A673 (cell line): ENCODE measurements around the gene ZPR1. TPM values are rescaled to one million over a fixed set of nuclear protein-coding genes. Genes with fewer than 3 reads are reported as not detected.

Experiments used
- BruUV-seq: library from RNA; stranded (reverse); fragments of 400-500 nt; replicated peaks from 2 replicates; lab custom pipeline; 2021; lab: Mats Ljungman, UMichigan
- CTCF ChIA-PET: fragments of 300-600 bp; sonication (Branson Sonifier 250); formaldehyde crosslinking; loops from one replicate; lab custom pipeline; 2022; ENCODE audit warnings: antibody characterized with exemption; lab: Charles Lee
- POLR2A ChIA-PET: fragments of 300-600 bp; sonication (Branson Sonifier 250); formaldehyde crosslinking; loops from one replicate; lab custom pipeline; 2022; ENCODE audit warnings: antibody characterized with exemption; ENCODE audit not compliant: low non-redundant PET; lab: Charles Lee
- DNase-seq: peaks from one replicate; pipeline ENCODE4 v3.0.0-alpha.2; 2015; ENCODE audit warnings: low spot score
- H3K27ac ChIP-seq: fragments of 200-600 bp; sonication (generic); 2 replicates; pipeline ENCODE4 v1.5.1; 2016; ENCODE audit warnings: mixed run types, low read depth, mild to moderate bottlenecking, mixed read lengths, antibody characterized with exemption, low read length; ENCODE audit not compliant: poor library complexity, severe bottlenecking
- H3K27me3 ChIP-seq: fragments of 200-600 bp; sonication (generic); replicated peaks from 2 replicates; pipeline ENCODE4 v1.6.1; 2017; ENCODE audit warnings: mixed run types, low read depth, mild to moderate bottlenecking, mixed read lengths, antibody characterized with exemption, low read length; ENCODE audit not compliant: insufficient read depth, poor library complexity
- H3K36me3 ChIP-seq: fragments of 200-600 bp; sonication (generic); 2 replicates; pipeline ENCODE4 v1.6.1; 2016; ENCODE audit warnings: mixed run types, mild to moderate bottlenecking, mixed read lengths, antibody characterized with exemption, low read length; ENCODE audit not compliant: insufficient read depth, poor library complexity, severe bottlenecking
- H3K4me1 ChIP-seq: fragments of 200-600 bp; sonication (generic); 2 replicates; pipeline ENCODE4 v1.6.1; 2017; ENCODE audit warnings: mixed run types, mild to moderate bottlenecking, mixed read lengths, antibody characterized with exemption, low read length; ENCODE audit not compliant: insufficient read depth, poor library complexity, severe bottlenecking
- H3K4me3 ChIP-seq: fragments of 200-600 bp; sonication (generic); 2 replicates; pipeline ENCODE4 v1.5.1; 2016; ENCODE audit warnings: low read depth, mixed run types, mild to moderate bottlenecking, mixed read lengths, low read length; ENCODE audit not compliant: poor library complexity, severe bottlenecking
- H3K9me3 ChIP-seq: fragments of 200-600 bp; sonication (generic); 2 replicates; pipeline ENCODE4 v1.6.1; 2016; ENCODE audit warnings: mixed run types, low read depth, mild to moderate bottlenecking, mixed read lengths, antibody characterized with exemption, low read length; ENCODE audit not compliant: poor library complexity, severe bottlenecking
- EZH2 ChIP-seq: fragments of 200-600 bp; sonication (generic); IDR thresholded peaks from 2 replicates; pipeline ENCODE4 v1.6.1; 2017; ENCODE audit warnings: borderline replicate concordance, low read depth, mild to moderate bottlenecking, mixed read lengths, antibody characterized with exemption, low read length; ENCODE audit not compliant: poor library complexity, severe bottlenecking
- intact Hi-C: fragments of 100-400 bp; cut with micrococcal nuclease; formaldehyde crosslinking; loops from one replicate; pipeline ENCODE4 v1.10.0; 2022; ENCODE audit not compliant: unreplicated experiment
- total RNA-seq: library from RNA; stranded (reverse); gene quantifications from 2 replicates; pipeline ENCODE4 v1.2.3, GENCODE V29; 2021
- TF ChIP-seq, protein P1 (sequence below): fragments of 300-800, 200-600 bp; sonication (generic); conservative IDR thresholded peaks from 2 replicates; pipeline ENCODE4 v1.5.1; 2017; ENCODE audit warnings: low read depth, mild to moderate bottlenecking, antibody characterized with exemption, low read length, moderate library complexity, mixed read lengths

ZPR1 gene
- total RNA-seq, 1 experiment from 2014 or later: 109 TPM

DNA sequence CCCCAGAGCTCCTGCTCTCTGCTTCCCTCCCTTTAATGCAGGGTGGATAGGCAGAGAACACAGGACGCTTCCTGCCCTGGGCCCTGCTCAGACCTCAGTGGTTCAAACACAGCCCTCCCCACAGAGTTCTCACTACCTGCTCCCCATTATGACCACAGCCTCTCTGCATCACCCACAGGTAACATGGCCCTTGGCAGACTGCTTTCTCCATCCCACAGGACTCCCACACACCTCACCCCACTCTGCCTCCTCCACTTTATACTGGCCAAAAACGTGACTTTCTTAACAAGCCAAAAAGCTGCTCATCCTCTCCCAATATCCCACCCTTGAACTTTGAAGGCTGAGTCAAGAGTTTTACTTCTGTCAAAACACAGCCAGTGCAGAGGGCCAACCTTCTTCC lies 48.8 kb downstream of the ZPR1 start:
- no peak overlapping the region for H3K4me3 ChIP-seq
- no peaks in the 10 kb centered on the region for H3K4me1 ChIP-seq
- no peaks in the 10 kb centered on the region for H3K9me3 ChIP-seq
- DNase-seq: no peak
- CTCF ChIA-PET: interaction anchor here (0.7 kb wide), 1 partner anchor 443 kb away, joined by 3 read pairs; no protein-coding TSS in a partner anchor
- POLR2A ChIA-PET: no interaction called here
- no TSS peak for BruUV-seq
- intact Hi-C loops: no loop called here
- no peaks in the 10 kb centered on the region for H3K27me3 ChIP-seq
- no peak overlapping the region for H3K27ac ChIP-seq
- H3K36me3 ChIP-seq: no peaks in the 10 kb centered on the region
- no peak for TF ChIP-seq EZH2
- TF ChIP-seq, protein P1, sequence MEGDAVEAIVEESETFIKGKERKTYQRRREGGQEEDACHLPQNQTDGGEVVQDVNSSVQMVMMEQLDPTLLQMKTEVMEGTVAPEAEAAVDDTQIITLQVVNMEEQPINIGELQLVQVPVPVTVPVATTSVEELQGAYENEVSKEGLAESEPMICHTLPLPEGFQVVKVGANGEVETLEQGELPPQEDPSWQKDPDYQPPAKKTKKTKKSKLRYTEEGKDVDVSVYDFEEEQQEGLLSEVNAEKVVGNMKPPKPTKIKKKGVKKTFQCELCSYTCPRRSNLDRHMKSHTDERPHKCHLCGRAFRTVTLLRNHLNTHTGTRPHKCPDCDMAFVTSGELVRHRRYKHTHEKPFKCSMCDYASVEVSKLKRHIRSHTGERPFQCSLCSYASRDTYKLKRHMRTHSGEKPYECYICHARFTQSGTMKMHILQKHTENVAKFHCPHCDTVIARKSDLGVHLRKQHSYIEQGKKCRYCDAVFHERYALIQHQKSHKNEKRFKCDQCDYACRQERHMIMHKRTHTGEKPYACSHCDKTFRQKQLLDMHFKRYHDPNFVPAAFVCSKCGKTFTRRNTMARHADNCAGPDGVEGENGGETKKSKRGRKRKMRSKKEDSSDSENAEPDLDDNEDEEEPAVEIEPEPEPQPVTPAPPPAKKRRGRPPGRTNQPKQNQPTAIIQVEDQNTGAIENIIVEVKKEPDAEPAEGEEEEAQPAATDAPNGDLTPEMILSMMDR: no peak

DNA sequence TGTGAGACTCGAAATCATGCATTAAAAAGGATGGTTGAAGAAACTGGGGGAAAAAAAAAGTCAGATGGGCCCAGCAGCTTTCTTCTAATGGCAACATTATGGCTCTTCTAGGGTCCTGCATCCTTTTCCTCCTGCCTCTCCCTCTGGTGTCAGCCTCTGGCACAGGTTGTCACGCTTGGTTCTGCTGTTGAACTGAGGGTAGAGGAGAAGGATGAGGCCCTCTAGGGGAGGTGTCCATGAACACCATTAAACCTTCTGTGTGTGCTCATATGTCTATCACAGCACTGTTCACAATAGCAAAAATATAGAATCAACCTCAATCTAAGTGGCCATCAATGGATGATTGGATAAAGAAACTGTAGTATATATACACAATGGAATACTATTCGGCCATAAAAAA lies 51.1 kb downstream of the ZPR1 start:
- Histone ChIP-seq H3K4me1 (no peaks in the 10 kb centered on the region), H3K4me3 (no peak overlapping the region), H3K9me3 (no peaks in the 10 kb centered on the region), H3K36me3 (no peaks in the 10 kb centered on the region), H3K27me3 (no peaks in the 10 kb centered on the region), H3K27ac (no peak overlapping the region)
- ChIA-PET POLR2A (interaction anchor here (0.7 kb wide), 1 partner anchor 55 kb away, joined by 16 read pairs; the partner anchor contains the start of gene APOA5), CTCF (no interaction called here)
- BruUV-seq: no TSS peak
- TF ChIP-seq, protein P1: peak; percentile 33; the same call in 1 of the 2 replicates
- no peak for TF ChIP-seq EZH2
- intact Hi-C loops: no loop called here
- DNase-seq: peak; percentile 47

DNA sequence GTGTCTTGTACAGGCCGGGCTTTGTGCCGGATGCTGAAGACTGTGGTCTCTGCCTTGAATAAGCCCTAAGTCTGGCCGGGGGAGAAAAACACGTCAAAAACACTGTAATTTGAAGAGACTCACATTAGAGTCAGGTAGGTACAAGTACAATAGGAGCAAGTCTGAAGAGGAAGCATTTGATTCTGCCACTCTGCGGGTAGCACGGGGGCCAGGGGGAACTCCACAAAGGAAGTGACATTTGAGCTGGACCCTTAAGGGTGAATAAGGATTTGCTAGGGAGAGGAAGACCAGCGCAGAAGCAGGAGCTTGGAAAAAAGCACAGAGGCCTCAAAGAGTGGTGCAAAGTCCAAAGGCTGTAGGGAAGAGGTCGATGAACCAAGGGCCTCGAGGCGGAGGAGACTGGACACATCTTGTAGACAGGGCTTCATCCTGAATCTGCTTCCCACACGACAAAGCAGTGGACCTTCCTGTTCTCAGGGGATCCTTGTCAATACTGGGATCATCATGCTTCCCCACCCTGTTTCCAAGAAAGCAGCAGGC lies 53.8 kb downstream of the ZPR1 start:
- POLR2A ChIA-PET: no interaction called here
- Histone ChIP-seq H3K36me3 (no peaks in the 10 kb centered on the region), H3K9me3 (no peaks in the 10 kb centered on the region), H3K27ac (no peak overlapping the region), H3K4me3 (no peak overlapping the region), H3K27me3 (peaks cover 7% of the 10 kb centered on the region), H3K4me1 (no peaks in the 10 kb centered on the region)
- no peak for DNase-seq
- intact Hi-C loops: loop anchor here (5.0 kb wide), 1 partner anchor 493 kb away; no protein-coding TSS in a partner anchor
- BruUV-seq: no TSS peak
- CTCF ChIA-PET: interaction anchor here (0.7 to 2.3 kb wide), 3 partner anchors 9 to 146 kb away, joined by 3 to 8 read pairs (median 3); no protein-coding TSS in a partner anchor
- no peak for TF ChIP-seq EZH2
- TF ChIP-seq, protein P1: no peak
